Endothelial cell of umbilical vein (primary cell): ENCODE measurements around the gene EDC3. TPM values are rescaled to one million over a fixed set of nuclear protein-coding genes. Genes with fewer than 3 reads are reported as not detected.

ENCODE experiments used
- BruUV-seq: library from RNA; stranded (reverse); fragments of 400-500 nt; replicated peaks from 2 replicates; lab custom pipeline; 2021; lab: Mats Ljungman, UMichigan
- CTCF ChIA-PET: fragments of 300-600, 350-600 bp; sonication (Branson Sonifier 250); formaldehyde crosslinking; loops from one replicate; lab custom pipeline; 2021; ENCODE audit warnings: antibody characterized with exemption, inconsistent platforms; lab: Charles Lee
- POLR2A ChIA-PET: fragments of 300-600, 350-600 bp; sonication (Branson Sonifier 250); formaldehyde crosslinking; loops from one replicate; lab custom pipeline; 2021; ENCODE audit warnings: antibody characterized with exemption, inconsistent platforms; lab: Charles Lee
- DNase-seq: peaks from one replicate; pipeline ENCODE4 v3.0.0-alpha.2; 2011; ENCODE audit warnings: low read depth, low spot score
- FAIRE-seq: peaks from 2 replicates; lab custom pipeline; 2011; peaks lifted over from hg19 to GRCh38; lab: Jason Lieb, UNC
- H2AFZ ChIP-seq: 2 replicates; pipeline ENCODE4 v1.6.0; 2012; ENCODE audit warnings: low read depth, low read length, control low read depth, inconsistent platforms
- H3K27ac ChIP-seq: 2 replicates; pipeline ENCODE4 v1.5.1; 2011; ENCODE audit warnings: low read depth, mild to moderate bottlenecking, control low read depth, low read length, moderate library complexity; ENCODE audit not compliant: insufficient read depth
- H3K27me3 ChIP-seq, 2 experiments: 2 replicates each; pipeline versions ENCODE4 v1.6.0 to v1.6.1; 2011; ENCODE audit warnings: low read length in 2 of 2, mixed read lengths in 1 of 2; ENCODE audit not compliant: control insufficient read depth in 2 of 2, insufficient read depth in 2 of 2
- H3K36me3 ChIP-seq, 2 experiments: 2 replicates in 1 of 2; 3 replicates in 1 of 2; pipeline ENCODE4 v1.5.1; 2011; ENCODE audit warnings: low read length in 2 of 2, mild to moderate bottlenecking in 1 of 2, moderate library complexity in 1 of 2; ENCODE audit not compliant: control insufficient read depth in 2 of 2, insufficient read depth in 2 of 2; ENCODE audit errors: extremely low read depth in 1 of 2
- H3K4me1 ChIP-seq: 3 replicates; pipeline ENCODE4 v1.5.1; 2011; ENCODE audit warnings: mild to moderate bottlenecking, low read length; ENCODE audit not compliant: control insufficient read depth, insufficient read depth; ENCODE audit errors: extremely low read depth
- H3K4me2 ChIP-seq: 2 replicates; pipeline ENCODE4 v1.6.1; 2011; ENCODE audit warnings: low read length, control low read depth, mixed read lengths; ENCODE audit not compliant: insufficient read depth
- H3K4me3 ChIP-seq, 3 experiments: fragments of 200-600 bp in 1 of 3; sonication (generic), shearing (Covaris generic) in 1 of 3; replicated peaks in 1 of 3; 2 replicates each; pipeline ENCODE4 v1.5.1; 2011 to 2016; ENCODE audit warnings: control low read depth in 3 of 3, low read length in 3 of 3, mild to moderate bottlenecking in 2 of 3, inconsistent platforms in 1 of 3, low read depth in 1 of 3, moderate library complexity in 1 of 3; ENCODE audit not compliant: insufficient read depth in 1 of 3
- H3K79me2 ChIP-seq: 2 replicates; pipeline ENCODE4 v1.6.0; 2012; ENCODE audit warnings: low read length, inconsistent platforms; ENCODE audit not compliant: control insufficient read depth, insufficient read depth
- H3K9ac ChIP-seq: replicated peaks from 2 replicates; pipeline ENCODE3; 2011; ENCODE audit warnings: low read length, control low read depth; ENCODE audit not compliant: insufficient read depth; ENCODE audit errors: extremely low read depth
- H3K9me1 ChIP-seq: replicated peaks from 3 replicates; pipeline ENCODE4 v1.6.0; 2011; ENCODE audit warnings: mild to moderate bottlenecking, low read length; ENCODE audit not compliant: control insufficient read depth, insufficient read depth; ENCODE audit errors: extremely low read depth
- H3K9me3 ChIP-seq: replicated peaks from 2 replicates; pipeline ENCODE4 v1.5.1; 2012; ENCODE audit warnings: low read length, inconsistent platforms; ENCODE audit not compliant: control insufficient read depth, insufficient read depth
- H4K20me1 ChIP-seq: replicated peaks from 2 replicates; pipeline ENCODE3; 2011; ENCODE audit warnings: mild to moderate bottlenecking, low read length; ENCODE audit not compliant: control insufficient read depth, insufficient read depth; ENCODE audit errors: extremely low read depth
- CTCF ChIP-seq, 2 donors: IDR thresholded peaks; 1 replicate in 1 of 2; 2 replicates in 1 of 2; pipeline ENCODE4 v1.5.1; 2011; ENCODE audit warnings: low read length in 2 of 2, mild to moderate bottlenecking in 2 of 2, moderate library complexity in 2 of 2, control low read depth in 1 of 2, inconsistent platforms in 1 of 2, low read depth in 1 of 2; ENCODE audit not compliant: insufficient read depth in 1 of 2; ENCODE audit errors: extremely low read depth in 1 of 2
- EZH2 ChIP-seq: IDR thresholded peaks from 2 replicates; pipeline ENCODE4 v1.6.1; 2012; ENCODE audit warnings: borderline replicate concordance, low read depth, mild to moderate bottlenecking, moderate library complexity, low read length, inconsistent platforms; ENCODE audit not compliant: severe bottlenecking
- FOS ChIP-seq: IDR thresholded peaks from 2 replicates; pipeline ENCODE4 v1.6.1; 2011; ENCODE audit warnings: mild to moderate bottlenecking, low read length, moderate library complexity, borderline replicate concordance; ENCODE audit not compliant: insufficient read depth
- GATA2 ChIP-seq: IDR thresholded peaks from 2 replicates; pipeline ENCODE4 v1.7.0; 2011; ENCODE audit warnings: low read depth, mild to moderate bottlenecking, moderate library complexity, mixed read lengths, low read length; ENCODE audit not compliant: insufficient read length, insufficient read depth
- JUN ChIP-seq: IDR thresholded peaks from 2 replicates; pipeline ENCODE4 v1.6.1; 2011; ENCODE audit warnings: borderline replicate concordance, low read depth; ENCODE audit not compliant: insufficient read length, insufficient read depth
- MAX ChIP-seq: IDR thresholded peaks from 2 replicates; pipeline ENCODE4 v1.6.1; 2011; ENCODE audit not compliant: insufficient read depth, insufficient read length
- MYC ChIP-seq: IDR thresholded peaks from one replicate; pipeline ENCODE4 v1.6.1; 2011; ENCODE audit warnings: mild to moderate bottlenecking, low read depth, low read length
- POLR2A ChIP-seq: IDR thresholded peaks from 2 replicates; pipeline ENCODE4 v1.6.1; 2012; ENCODE audit warnings: low read depth, mild to moderate bottlenecking, control low read depth, low read length
- POLR2AphosphoS5 ChIP-seq: IDR thresholded peaks from 2 replicates; pipeline ENCODE4 v1.6.1; 2012; ENCODE audit warnings: low read depth, mild to moderate bottlenecking, control low read depth, low read length, moderate library complexity; ENCODE audit not compliant: insufficient read depth
- dilution Hi-C: fragments of 300-500 bp; cut with MboI; formaldehyde crosslinking; loops from one replicate; pipeline ENCODE4 v1.15.0; 2019; ENCODE audit warnings: low sequenced_read_pairs; ENCODE audit not compliant: extremely low pct_ligation_motif_present
- intact Hi-C: fragments of 100-400 bp; cut with micrococcal nuclease; formaldehyde crosslinking; loops from one replicate; pipeline ENCODE4 v1.10.0; 2022
- polyA plus RNA-seq, 4 experiments: library from polyadenylated mRNA; depleted of rRNA in 3 of 4; stranded (reverse) in 3 of 4; unstranded in 1 of 4; fragments of >200 nt; gene quantifications; 2 replicates each; pipeline versions ENCODE4 v1.2.1 to v1.2.3, GENCODE V29; 2011 to 2012; ENCODE audit warnings: missing spikeins in 1 of 4
- total RNA-seq: library from RNA; stranded (reverse); gene quantifications from 2 replicates; pipeline ENCODE4 v1.2.3, GENCODE V29; 2021

EDC3 gene
- total and polyA plus RNA-seq, 2 donors (not counting 3 experiments of a cell fraction or from before 2014, with no cell fraction given): 55.9 to 56.5 TPM

DNA sequence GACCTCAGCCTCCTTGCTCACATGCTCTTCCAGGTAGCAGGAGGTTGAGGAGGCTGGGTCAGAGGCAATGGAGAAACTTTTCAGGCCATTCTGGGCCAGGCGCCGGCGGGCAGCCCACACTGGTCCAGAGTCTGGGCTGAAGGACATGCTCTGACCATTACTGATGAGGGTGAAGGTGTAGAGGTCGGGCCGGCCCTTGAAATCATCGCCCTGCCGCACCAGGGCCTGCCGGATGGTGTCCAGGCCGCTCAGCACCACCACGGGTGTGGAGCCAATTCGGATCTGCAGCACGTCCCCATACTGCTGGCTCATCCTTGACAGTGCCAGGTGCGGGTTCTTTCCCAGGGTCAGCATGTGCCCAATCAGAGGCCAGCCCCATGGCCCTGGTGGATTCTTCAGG is 26.8 kb upstream of the EDC3 start:
- Histone ChIP-seq H3K4me1 (peaks cover 12% of the 10 kb centered on the region), H3K4me3 (no peak overlapping the region), H3K36me3 (no peaks in the 10 kb centered on the region), H3K9me3 (no peaks in the 10 kb centered on the region), H3K4me2 (no peak overlapping the region), H3K79me2 (no peaks in the 10 kb centered on the region), H3K9me1 (no peaks in the 10 kb centered on the region), H3K9ac (no peak overlapping the region), H2AFZ (no peak overlapping the region), H3K27me3 (peaks cover 0 to 2% of the 10 kb centered on the region in 2 experiments), H4K20me1 (no peaks in the 10 kb centered on the region), H3K27ac (no peak overlapping the region)
- no peak for FAIRE-seq
- dilution Hi-C loops: no loop called here
- ChIA-PET CTCF (no interaction called here), POLR2A (no interaction called here)
- intact Hi-C loops: no loop called here
- no TSS peak for BruUV-seq
- no peak for DNase-seq
- TF ChIP-seq FOS (no peak), GATA2 (no peak), EZH2 (no peak), CTCF (IDR thresholded peaks at IDR 0.05; ENCODE audit: extremely low read depth in 1 of 2, insufficient read depth in 1 of 2, low read depth in 1 of 2, low read length in 2 of 2) (no peak), MYC (no peak), MAX (no peak), JUN (no peak), POLR2A (no peak), POLR2AphosphoS5 (no peak)
